ENCODE results near the gene CHST11. TPM values are rescaled to one million over a fixed set of nuclear protein-coding genes. Genes with fewer than 3 reads are reported as not detected.

Gene CHST11
- total RNA-seq, 2 experiments from 2014 or later, result 19.1 to 21.9 TPM

- Mint-ChIP-seq H3K27ac (no peak overlapping the region), H3K9me3 (no peaks in the 10 kb centered on the region), H3K27me3 (no peaks in the 10 kb centered on the region), H3K4me1 (peaks cover 8% of the 10 kb centered on the region), H3K4me3 (no peak overlapping the region), H3K36me3 (no peaks in the 10 kb centered on the region)
- no peak for DNase-seq
These were observed 272.3 kb downstream of the CHST11 start for GRCh38 chr12:104729091-104729490.

- no peak for DNase-seq
- no peaks in the 10 kb centered on the region for H3K27me3 Mint-ChIP-seq
- no peaks in the 10 kb centered on the region for H3K9me3 Mint-ChIP-seq
- no peak overlapping the region for H3K4me3 Mint-ChIP-seq
- peaks cover 9% of the 10 kb centered on the region for H3K4me1 Mint-ChIP-seq
- H3K27ac Mint-ChIP-seq, result no peak overlapping the region
- no peaks in the 10 kb centered on the region for H3K36me3 Mint-ChIP-seq
These were observed 273.1 kb downstream of the CHST11 start for GRCh38 chr12:104729610-104730446.

- Mint-ChIP-seq H3K36me3 (no peaks in the 10 kb centered on the region), H3K4me3 (no peak overlapping the region), H3K27ac (no peak overlapping the region), H3K9me3 (no peaks in the 10 kb centered on the region), H3K27me3 (no peaks in the 10 kb centered on the region), H3K4me1 (peaks cover 15% of the 10 kb centered on the region)
- no peak for DNase-seq
These were observed 274.0 kb downstream of the CHST11 start for GRCh38 chr12:104730763-104731162.

- Mint-ChIP-seq H3K27me3 (no peaks in the 10 kb centered on the region), H3K4me3 (no peak overlapping the region), H3K36me3 (peaks cover 1% of the 10 kb centered on the region), H3K9me3 (no peaks in the 10 kb centered on the region), H3K27ac (no peak overlapping the region), H3K4me1 (peaks cover 38% of the 10 kb centered on the region)
- peak; percentile 26 for DNase-seq
These were observed 277.0 kb downstream of the CHST11 start for GRCh38 chr12:104733717-104734175.

- H3K27me3 Mint-ChIP-seq, result no peaks in the 10 kb centered on the region
- no peak overlapping the region for H3K4me3 Mint-ChIP-seq
- peaks cover 2% of the 10 kb centered on the region for H3K36me3 Mint-ChIP-seq
- peaks cover 40% of the 10 kb centered on the region for H3K4me1 Mint-ChIP-seq
- no peaks in the 10 kb centered on the region for H3K9me3 Mint-ChIP-seq
- DNase-seq, result no peak
- H3K27ac Mint-ChIP-seq, result no peak overlapping the region
These were observed 277.9 kb downstream of the CHST11 start for GRCh38 chr12:104734541-104735095.

- no peaks in the 10 kb centered on the region for H3K27me3 Mint-ChIP-seq
- DNase-seq, result no peak
- H3K4me3 Mint-ChIP-seq, result no peak overlapping the region
- H3K27ac Mint-ChIP-seq, result no peak overlapping the region
- peaks cover 4% of the 10 kb centered on the region for H3K36me3 Mint-ChIP-seq
- H3K9me3 Mint-ChIP-seq, result no peaks in the 10 kb centered on the region
- peaks cover 51% of the 10 kb centered on the region for H3K4me1 Mint-ChIP-seq
These were observed 279.1 kb downstream of the CHST11 start for GRCh38 chr12:104735801-104736200.

- H3K27ac Mint-ChIP-seq, result no peak overlapping the region
- no peaks in the 10 kb centered on the region for H3K27me3 Mint-ChIP-seq
- peaks cover 56% of the 10 kb centered on the region for H3K4me1 Mint-ChIP-seq
- H3K4me3 Mint-ChIP-seq, result no peak overlapping the region
- DNase-seq, result no peak
- H3K9me3 Mint-ChIP-seq, result no peaks in the 10 kb centered on the region
- peaks cover 8% of the 10 kb centered on the region for H3K36me3 Mint-ChIP-seq
These were observed 279.6 kb downstream of the CHST11 start for GRCh38 chr12:104736307-104736706.

GRCh38 chr12:104737113-104737512, 280.4 kb downstream of the CHST11 start:
- Mint-ChIP-seq H3K4me3 (no peak overlapping the region), H3K4me1 (peaks cover 60% of the 10 kb centered on the region), H3K27me3 (no peaks in the 10 kb centered on the region), H3K9me3 (no peaks in the 10 kb centered on the region), H3K36me3 (peaks cover 8% of the 10 kb centered on the region), H3K27ac (no peak overlapping the region)
- DNase-seq, result no peak

- peaks cover 60% of the 10 kb centered on the region for H3K4me1 Mint-ChIP-seq
- no peak overlapping the region for H3K27ac Mint-ChIP-seq
- no peaks in the 10 kb centered on the region for H3K9me3 Mint-ChIP-seq
- H3K27me3 Mint-ChIP-seq, result no peaks in the 10 kb centered on the region
- no peak overlapping the region for H3K4me3 Mint-ChIP-seq
- DNase-seq, result no peak
- peaks cover 8% of the 10 kb centered on the region for H3K36me3 Mint-ChIP-seq
These were observed 281.1 kb downstream of the CHST11 start for GRCh38 chr12:104737791-104738301.

- H3K27me3 Mint-ChIP-seq, result no peaks in the 10 kb centered on the region
- H3K9me3 Mint-ChIP-seq, result no peaks in the 10 kb centered on the region
- H3K36me3 Mint-ChIP-seq, result peaks cover 8% of the 10 kb centered on the region
- no peak overlapping the region for H3K27ac Mint-ChIP-seq
- no peak overlapping the region for H3K4me3 Mint-ChIP-seq
- peaks cover 60% of the 10 kb centered on the region for H3K4me1 Mint-ChIP-seq
- no peak for DNase-seq
These were observed 281.6 kb downstream of the CHST11 start for GRCh38 chr12:104738331-104738730.

GRCh38 chr12:104738776-104739642, 282.3 kb downstream of the CHST11 start:
- peaks cover 10% of the 10 kb centered on the region for H3K36me3 Mint-ChIP-seq
- H3K4me1 Mint-ChIP-seq, result peaks cover 57% of the 10 kb centered on the region
- H3K4me3 Mint-ChIP-seq, result no peak overlapping the region
- H3K27ac Mint-ChIP-seq, result peak overlapping the region; percentile 68
- no peaks in the 10 kb centered on the region for H3K27me3 Mint-ChIP-seq
- DNase-seq, result no peak
- H3K9me3 Mint-ChIP-seq, result peaks cover 3% of the 10 kb centered on the region

- Mint-ChIP-seq H3K27ac (peak overlapping the region; percentile 78), H3K36me3 (peaks cover 12% of the 10 kb centered on the region)
- peak; percentile 22 for DNase-seq
These were observed 283.9 kb downstream of the CHST11 start for GRCh38 chr12:104740668-104741067.

GRCh38 chr12:104741077-104741476, 284.3 kb downstream of the CHST11 start:
- peak overlapping the region; percentile 60 for H3K4me3 Mint-ChIP-seq

More at GRCh38 chr12:104740668-104741067, 283.9 kb downstream of the CHST11 start:
- peak overlapping the region; percentile 60 for H3K4me3 Mint-ChIP-seq
- H3K4me1 Mint-ChIP-seq, result peaks cover 52% of the 10 kb centered on the region
- H3K9me3 Mint-ChIP-seq, result peaks cover 3% of the 10 kb centered on the region
- H3K27me3 Mint-ChIP-seq, result no peaks in the 10 kb centered on the region

GRCh38 chr12:104741497-104742367, 285.0 kb downstream of the CHST11 start:
- no peaks in the 10 kb centered on the region for H3K27me3 Mint-ChIP-seq
- H3K9me3 Mint-ChIP-seq, result peaks cover 3% of the 10 kb centered on the region
- peaks cover 49% of the 10 kb centered on the region for H3K4me1 Mint-ChIP-seq
- peaks cover 12% of the 10 kb centered on the region for H3K36me3 Mint-ChIP-seq
- DNase-seq, result no peak
- no peak overlapping the region for H3K27ac Mint-ChIP-seq
- no peak overlapping the region for H3K4me3 Mint-ChIP-seq

More at GRCh38 chr12:104741077-104741476, 284.3 kb downstream of the CHST11 start:
- Mint-ChIP-seq H3K27me3 (no peaks in the 10 kb centered on the region), H3K27ac (peak overlapping the region; percentile 78), H3K36me3 (peaks cover 12% of the 10 kb centered on the region), H3K9me3 (peaks cover 3% of the 10 kb centered on the region), H3K4me1 (peaks cover 51% of the 10 kb centered on the region)
- no peak for DNase-seq

Measured in activated naive CD8-positive, alpha-beta T cell treated with anti-CD3 and anti-CD28 coated beads for 36 hours (primary cell).